Breast epithelium (tissue), 4 donors: ENCODE measurements around the gene STAMBPL1. TPM values are rescaled to one million over a fixed set of nuclear protein-coding genes. Genes with fewer than 3 reads are reported as not detected.

Experiments
- DNase-seq, 2 donors: peaks; one replicate each; pipeline ENCODE4 v3.0.0-alpha.2; 2019; ENCODE audit warnings: low spot score in 2 of 2
- H3K27ac ChIP-seq, 2 donors: fragments of 200-600 bp; sonication (generic) in 1 of 2; one replicate each; pipeline ENCODE4 v1.5.1; 2016 to 2019; ENCODE audit warnings: mild to moderate bottlenecking in 1 of 2
- H3K27me3 ChIP-seq, 2 donors: fragments of 200-600 bp; sonication (generic) in 1 of 2; one replicate each; pipeline versions ENCODE4 v1.5.1 to v1.6.0; 2017 to 2019; ENCODE audit warnings: control low read depth in 1 of 2, mild to moderate bottlenecking in 1 of 2
- H3K36me3 ChIP-seq: fragments of 200-600 bp; one replicate; pipeline ENCODE4 v1.5.1; 2019
- H3K4me1 ChIP-seq, 2 donors: fragments of 200-600 bp; sonication (generic); one replicate each; pipeline ENCODE4 v1.5.1; 2016 to 2019; ENCODE audit warnings: control low read depth in 1 of 2
- H3K4me3 ChIP-seq, 3 donors: fragments of 200-600 bp; sonication (generic); 1 replicate in 2 of 3; 2 replicates in 1 of 3; pipeline ENCODE4 v1.5.1; 2016 to 2019; ENCODE audit warnings: mild to moderate bottlenecking in 3 of 3, moderate library complexity in 2 of 3
- H3K9me3 ChIP-seq, 2 donors: fragments of 200-600 bp; sonication (generic) in 1 of 2; one replicate each; pipeline ENCODE4 v1.5.1; 2016 to 2019; ENCODE audit warnings: control low read depth in 1 of 2
- CTCF ChIP-seq, 3 donors: fragments of 450-650 bp; IDR thresholded peaks; one replicate each; pipeline ENCODE4 v1.5.1; 2016 to 2017; ENCODE audit warnings: antibody characterized with exemption in 3 of 3, mild to moderate bottlenecking in 3 of 3, moderate library complexity in 3 of 3
- POLR2A ChIP-seq: fragments of 450-650 bp; IDR thresholded peaks from one replicate; pipeline ENCODE4 v1.6.1; 2016; ENCODE audit warnings: antibody characterized with exemption, mild to moderate bottlenecking, moderate library complexity
- POLR2AphosphoS5 ChIP-seq, 3 donors: sonication (generic); formaldehyde crosslinking; IDR thresholded peaks; one replicate each; pipeline ENCODE4 v1.6.1; 2017; ENCODE audit warnings: antibody characterized with exemption in 3 of 3
- intact Hi-C: fragments of 100-400 bp; cut with DNase I; formaldehyde crosslinking; loops from one replicate; pipeline ENCODE4 v1.15.1; 2023; ENCODE audit warnings: low total_unique reads
- total RNA-seq, 3 donors: library from RNA; depleted of rRNA; stranded (reverse); fragments of >200 nt; gene quantifications; one replicate each; pipeline ENCODE4 v1.1.0, GENCODE V29; 2016

The STAMBPL1 gene
- total RNA-seq, 3 donors from 2014 or later, result 17.1 to 21.0 (median 17.9) TPM

GRCh38 chr10:88906921-88907320, 26.9 kb downstream of the STAMBPL1 start:
- Histone ChIP-seq H3K4me3 (no peak overlapping the region), H3K4me1 (no peaks in the 10 kb centered on the region), H3K9me3 (no peaks in the 10 kb centered on the region), H3K36me3 (no peaks in the 10 kb centered on the region), H3K27me3 (no peaks in the 10 kb centered on the region), H3K27ac (no peak overlapping the region)
- no peak for DNase-seq
- no peak for TF ChIP-seq POLR2A
- TF ChIP-seq POLR2AphosphoS5 (IDR thresholded peaks at IDR 0.05), result no peak
- TF ChIP-seq CTCF (IDR thresholded peaks at IDR 0.05), result no peak
- intact Hi-C loops, result no loop called here

GRCh38 chr10:88908194-88908593, 28.1 kb downstream of the STAMBPL1 start:
- intact Hi-C loops, result no loop called here
- H3K4me1 ChIP-seq, result no peaks in the 10 kb centered on the region
- DNase-seq, result no peak
- TF ChIP-seq POLR2A (no peak), CTCF (IDR thresholded peaks at IDR 0.05) (no peak), POLR2AphosphoS5 (IDR thresholded peaks at IDR 0.05) (no peak)
- H3K27ac ChIP-seq, result no peak overlapping the region
- no peaks in the 10 kb centered on the region for H3K36me3 ChIP-seq
- no peaks in the 10 kb centered on the region for H3K9me3 ChIP-seq
- no peaks in the 10 kb centered on the region for H3K27me3 ChIP-seq
- H3K4me3 ChIP-seq, result no peak overlapping the region

GRCh38 chr10:88911116-88911515, 31.1 kb downstream of the STAMBPL1 start:
- TF ChIP-seq CTCF (IDR thresholded peaks at IDR 0.05) (no peak), POLR2AphosphoS5 (IDR thresholded peaks at IDR 0.05) (no peak), POLR2A (no peak)

GRCh38 chr10:88911851-88912250, 31.8 kb downstream of the STAMBPL1 start:
- intact Hi-C loops, result loop anchor here (2.0 kb wide), 1 partner anchor 57 kb away; no protein-coding TSS in a partner anchor

More at GRCh38 chr10:88911116-88911515, 31.1 kb downstream of the STAMBPL1 start:
- Histone ChIP-seq H3K27me3 (no peaks in the 10 kb centered on the region), H3K36me3 (no peaks in the 10 kb centered on the region), H3K4me1 (no peaks in the 10 kb centered on the region), H3K9me3 (no peaks in the 10 kb centered on the region), H3K27ac (no peak overlapping the region), H3K4me3 (no peak overlapping the region)
- no peak for DNase-seq
- intact Hi-C loops, result no loop called here

GRCh38 chr10:88913127-88913526, 33.1 kb downstream of the STAMBPL1 start:
- H3K4me3 ChIP-seq, result peak overlapping the region in 1 of 3 donors; percentile 26
- TF ChIP-seq POLR2A, result no peak
- no peak for TF ChIP-seq POLR2AphosphoS5 (IDR thresholded peaks at IDR 0.05)
- no peak for TF ChIP-seq CTCF (IDR thresholded peaks at IDR 0.05)
- intact Hi-C loops, result loop anchor here (2.0 kb wide), 1 partner anchor 58 kb away; no protein-coding TSS in a partner anchor
- no peak for DNase-seq
- no peaks in the 10 kb centered on the region for H3K9me3 ChIP-seq
- peak overlapping the region; percentile 14 to 28 for H3K27ac ChIP-seq
- no peaks in the 10 kb centered on the region for H3K36me3 ChIP-seq
- no peaks in the 10 kb centered on the region for H3K27me3 ChIP-seq
- no peaks in the 10 kb centered on the region for H3K4me1 ChIP-seq

More at GRCh38 chr10:88911851-88912250, 31.8 kb downstream of the STAMBPL1 start:
- Histone ChIP-seq H3K36me3 (no peaks in the 10 kb centered on the region), H3K27me3 (no peaks in the 10 kb centered on the region), H3K4me3 (no peak overlapping the region), H3K9me3 (no peaks in the 10 kb centered on the region), H3K27ac (no peak overlapping the region), H3K4me1 (no peaks in the 10 kb centered on the region)
- no peak for DNase-seq
- TF ChIP-seq POLR2A, result no peak
- no peak for TF ChIP-seq CTCF (IDR thresholded peaks at IDR 0.05)
- TF ChIP-seq POLR2AphosphoS5 (IDR thresholded peaks at IDR 0.05), result no peak
